ENCODE measurements around the gene UGT1A6.

DNA sequence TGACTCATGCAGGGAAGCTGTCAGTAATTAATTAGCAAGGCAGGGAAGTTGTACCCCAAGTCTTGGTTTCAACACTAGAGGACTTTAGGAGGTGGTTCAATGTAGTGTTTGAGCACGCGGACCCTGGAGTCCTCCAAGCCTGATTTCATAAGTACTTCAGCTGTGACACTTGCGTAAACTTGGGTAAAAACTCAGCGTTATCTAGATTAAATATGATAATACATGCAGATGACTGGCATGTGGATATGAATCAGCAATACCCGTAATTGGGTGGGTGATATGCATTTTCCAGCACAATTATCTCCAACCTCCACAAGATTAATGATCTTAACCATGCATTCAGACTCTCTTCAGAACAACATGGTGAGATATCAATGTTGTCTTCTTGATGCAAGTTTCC is 5.8 kb upstream of the UGT1A6 start:
- no peak for TF ChIP-seq ZNF350 (CRISPR knock-in tag; IDR thresholded peaks at IDR 0.05; ENCODE audit: borderline replicate concordance, low read depth)
- TF ChIP-seq, protein P1, sequence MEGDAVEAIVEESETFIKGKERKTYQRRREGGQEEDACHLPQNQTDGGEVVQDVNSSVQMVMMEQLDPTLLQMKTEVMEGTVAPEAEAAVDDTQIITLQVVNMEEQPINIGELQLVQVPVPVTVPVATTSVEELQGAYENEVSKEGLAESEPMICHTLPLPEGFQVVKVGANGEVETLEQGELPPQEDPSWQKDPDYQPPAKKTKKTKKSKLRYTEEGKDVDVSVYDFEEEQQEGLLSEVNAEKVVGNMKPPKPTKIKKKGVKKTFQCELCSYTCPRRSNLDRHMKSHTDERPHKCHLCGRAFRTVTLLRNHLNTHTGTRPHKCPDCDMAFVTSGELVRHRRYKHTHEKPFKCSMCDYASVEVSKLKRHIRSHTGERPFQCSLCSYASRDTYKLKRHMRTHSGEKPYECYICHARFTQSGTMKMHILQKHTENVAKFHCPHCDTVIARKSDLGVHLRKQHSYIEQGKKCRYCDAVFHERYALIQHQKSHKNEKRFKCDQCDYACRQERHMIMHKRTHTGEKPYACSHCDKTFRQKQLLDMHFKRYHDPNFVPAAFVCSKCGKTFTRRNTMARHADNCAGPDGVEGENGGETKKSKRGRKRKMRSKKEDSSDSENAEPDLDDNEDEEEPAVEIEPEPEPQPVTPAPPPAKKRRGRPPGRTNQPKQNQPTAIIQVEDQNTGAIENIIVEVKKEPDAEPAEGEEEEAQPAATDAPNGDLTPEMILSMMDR (CRISPR knock-in tag; IDR thresholded peaks at IDR 0.05), result no peak
- TF ChIP-seq ZNF383 (CRISPR knock-in tag; IDR thresholded peaks at IDR 0.05; ENCODE audit: borderline replicate concordance), result no peak
- no peak for TF ChIP-seq REXO4 (CRISPR knock-in tag; IDR thresholded peaks at IDR 0.05; ENCODE audit: borderline replicate concordance)
- no peak for TF ChIP-seq ZNF510 (CRISPR knock-in tag; IDR thresholded peaks at IDR 0.05; ENCODE audit: low read depth)
- TF ChIP-seq, protein P2, sequence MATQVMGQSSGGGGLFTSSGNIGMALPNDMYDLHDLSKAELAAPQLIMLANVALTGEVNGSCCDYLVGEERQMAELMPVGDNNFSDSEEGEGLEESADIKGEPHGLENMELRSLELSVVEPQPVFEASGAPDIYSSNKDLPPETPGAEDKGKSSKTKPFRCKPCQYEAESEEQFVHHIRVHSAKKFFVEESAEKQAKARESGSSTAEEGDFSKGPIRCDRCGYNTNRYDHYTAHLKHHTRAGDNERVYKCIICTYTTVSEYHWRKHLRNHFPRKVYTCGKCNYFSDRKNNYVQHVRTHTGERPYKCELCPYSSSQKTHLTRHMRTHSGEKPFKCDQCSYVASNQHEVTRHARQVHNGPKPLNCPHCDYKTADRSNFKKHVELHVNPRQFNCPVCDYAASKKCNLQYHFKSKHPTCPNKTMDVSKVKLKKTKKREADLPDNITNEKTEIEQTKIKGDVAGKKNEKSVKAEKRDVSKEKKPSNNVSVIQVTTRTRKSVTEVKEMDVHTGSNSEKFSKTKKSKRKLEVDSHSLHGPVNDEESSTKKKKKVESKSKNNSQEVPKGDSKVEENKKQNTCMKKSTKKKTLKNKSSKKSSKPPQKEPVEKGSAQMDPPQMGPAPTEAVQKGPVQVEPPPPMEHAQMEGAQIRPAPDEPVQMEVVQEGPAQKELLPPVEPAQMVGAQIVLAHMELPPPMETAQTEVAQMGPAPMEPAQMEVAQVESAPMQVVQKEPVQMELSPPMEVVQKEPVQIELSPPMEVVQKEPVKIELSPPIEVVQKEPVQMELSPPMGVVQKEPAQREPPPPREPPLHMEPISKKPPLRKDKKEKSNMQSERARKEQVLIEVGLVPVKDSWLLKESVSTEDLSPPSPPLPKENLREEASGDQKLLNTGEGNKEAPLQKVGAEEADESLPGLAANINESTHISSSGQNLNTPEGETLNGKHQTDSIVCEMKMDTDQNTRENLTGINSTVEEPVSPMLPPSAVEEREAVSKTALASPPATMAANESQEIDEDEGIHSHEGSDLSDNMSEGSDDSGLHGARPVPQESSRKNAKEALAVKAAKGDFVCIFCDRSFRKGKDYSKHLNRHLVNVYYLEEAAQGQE (IDR thresholded peaks at IDR 0.05; ENCODE audit: borderline replicate concordance in 1 of 2, low read depth in 1 of 2, low read length in 2 of 2), result no peak
- TF ChIP-seq, protein P3, sequence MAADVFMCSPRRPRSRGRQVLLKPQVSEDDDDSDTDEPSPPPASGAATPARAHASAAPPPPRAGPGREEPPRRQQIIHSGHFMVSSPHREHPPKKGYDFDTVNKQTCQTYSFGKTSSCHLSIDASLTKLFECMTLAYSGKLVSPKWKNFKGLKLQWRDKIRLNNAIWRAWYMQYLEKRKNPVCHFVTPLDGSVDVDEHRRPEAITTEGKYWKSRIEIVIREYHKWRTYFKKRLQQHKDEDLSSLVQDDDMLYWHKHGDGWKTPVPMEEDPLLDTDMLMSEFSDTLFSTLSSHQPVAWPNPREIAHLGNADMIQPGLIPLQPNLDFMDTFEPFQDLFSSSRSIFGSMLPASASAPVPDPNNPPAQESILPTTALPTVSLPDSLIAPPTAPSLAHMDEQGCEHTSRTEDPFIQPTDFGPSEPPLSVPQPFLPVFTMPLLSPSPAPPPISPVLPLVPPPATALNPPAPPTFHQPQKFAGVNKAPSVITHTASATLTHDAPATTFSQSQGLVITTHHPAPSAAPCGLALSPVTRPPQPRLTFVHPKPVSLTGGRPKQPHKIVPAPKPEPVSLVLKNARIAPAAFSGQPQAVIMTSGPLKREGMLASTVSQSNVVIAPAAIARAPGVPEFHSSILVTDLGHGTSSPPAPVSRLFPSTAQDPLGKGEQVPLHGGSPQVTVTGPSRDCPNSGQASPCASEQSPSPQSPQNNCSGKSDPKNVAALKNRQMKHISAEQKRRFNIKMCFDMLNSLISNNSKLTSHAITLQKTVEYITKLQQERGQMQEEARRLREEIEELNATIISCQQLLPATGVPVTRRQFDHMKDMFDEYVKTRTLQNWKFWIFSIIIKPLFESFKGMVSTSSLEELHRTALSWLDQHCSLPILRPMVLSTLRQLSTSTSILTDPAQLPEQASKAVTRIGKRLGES (CRISPR knock-in tag; IDR thresholded peaks at IDR 0.05; ENCODE audit: borderline replicate concordance), result no peak
- TF ChIP-seq SIN3A (IDR thresholded peaks at IDR 0.05; ENCODE audit: borderline replicate concordance, low read depth, low read length), result no peak
- TF ChIP-seq POLR2A (IDR thresholded peaks at IDR 0.05; ENCODE audit: insufficient read depth in 1 of 2, low read depth in 2 of 2, low read length in 2 of 2), result no peak
- TF ChIP-seq RAD21 (CRISPR knock-in tag; IDR thresholded peaks at IDR 0.05), result no peak

All from HepG2 (cell line).